ENCODE measurements around the gene C1QTNF2. TPM values are rescaled to one million over a fixed set of nuclear protein-coding genes. Genes with fewer than 3 reads are reported as not detected.

C1QTNF2 gene
- total and polyA plus RNA-seq, 7 donors = 0.08 to 1.8 (median 0.35) TPM

DNA sequence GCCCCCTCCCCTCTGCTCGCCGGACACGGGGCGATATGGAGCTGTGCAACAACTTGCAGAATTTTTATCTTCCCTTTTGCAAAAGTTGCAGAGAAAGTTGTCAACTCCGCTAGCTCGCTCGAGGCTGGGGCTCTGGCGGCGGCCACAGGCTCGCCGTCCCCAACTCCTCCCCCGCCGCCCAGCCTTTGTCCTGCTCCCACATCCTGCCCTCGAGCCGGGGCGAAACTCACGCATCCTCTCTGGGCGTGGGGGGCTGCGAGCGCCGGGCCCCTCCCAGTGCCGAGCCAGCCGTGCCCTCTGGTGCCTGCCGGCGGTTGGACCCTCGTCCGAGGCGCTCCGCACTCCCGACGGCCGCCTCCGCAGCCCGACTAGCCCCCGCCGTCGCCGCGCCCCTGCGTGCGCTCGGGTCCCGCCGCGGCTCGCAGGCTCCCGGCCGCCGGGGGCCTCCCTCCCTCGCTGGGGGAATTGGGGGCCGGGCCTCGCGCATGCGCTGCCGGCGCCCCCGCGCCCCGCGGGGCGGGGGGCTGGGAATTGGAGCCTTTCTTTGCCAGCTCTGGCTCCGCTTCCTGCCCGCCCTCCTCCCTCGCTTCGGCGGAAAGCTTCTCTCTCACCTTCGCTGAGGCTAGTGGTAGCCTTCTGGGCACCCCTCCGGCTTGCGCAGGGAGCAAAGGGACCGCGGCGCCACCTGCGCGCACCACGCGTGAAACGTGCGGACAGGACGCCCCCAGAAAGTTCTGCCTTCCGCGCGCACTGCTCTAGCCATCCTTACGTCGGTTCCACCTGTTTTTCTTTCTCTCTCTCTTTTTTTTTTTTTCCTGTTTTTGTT is 58.1 kb downstream of the C1QTNF2 start, which contains the start of gene CCNJL:
CCNJL (minus strand) TSS at position 431 of the 826 bp plus-strand sequence. CDS start 641 bp downstream, outside the sequence.
- Histone ChIP-seq H3K9me3 (no peaks in the 10 kb centered on the region), H3K4me1 (no peaks in the 10 kb centered on the region), H3K36me3 (ENCODE audit: insufficient read depth in 1 of 2, low read depth in 1 of 2) (no peaks in the 10 kb centered on the region), H3K27me3 (ENCODE audit: insufficient read depth in 3 of 3, low read length in 2 of 3) (peaks cover 0 to 36% (median 10%) of the 10 kb centered on the region in 3 donors), H3K4me3 (peak within 1 kb of the TSS; percentile 70), H3K27ac (no peak within 1 kb of the TSS)
- 0 to 1% (median 1%) methylated on average over 64 to 84 of the region's 84 CpGs for WGBS, 3 donors
- ATAC-seq (peak; percentile 15 to 65 (median 38)), DNase-seq (peak; percentile 39 to 66)
- TF ChIP-seq, protein P1, sequence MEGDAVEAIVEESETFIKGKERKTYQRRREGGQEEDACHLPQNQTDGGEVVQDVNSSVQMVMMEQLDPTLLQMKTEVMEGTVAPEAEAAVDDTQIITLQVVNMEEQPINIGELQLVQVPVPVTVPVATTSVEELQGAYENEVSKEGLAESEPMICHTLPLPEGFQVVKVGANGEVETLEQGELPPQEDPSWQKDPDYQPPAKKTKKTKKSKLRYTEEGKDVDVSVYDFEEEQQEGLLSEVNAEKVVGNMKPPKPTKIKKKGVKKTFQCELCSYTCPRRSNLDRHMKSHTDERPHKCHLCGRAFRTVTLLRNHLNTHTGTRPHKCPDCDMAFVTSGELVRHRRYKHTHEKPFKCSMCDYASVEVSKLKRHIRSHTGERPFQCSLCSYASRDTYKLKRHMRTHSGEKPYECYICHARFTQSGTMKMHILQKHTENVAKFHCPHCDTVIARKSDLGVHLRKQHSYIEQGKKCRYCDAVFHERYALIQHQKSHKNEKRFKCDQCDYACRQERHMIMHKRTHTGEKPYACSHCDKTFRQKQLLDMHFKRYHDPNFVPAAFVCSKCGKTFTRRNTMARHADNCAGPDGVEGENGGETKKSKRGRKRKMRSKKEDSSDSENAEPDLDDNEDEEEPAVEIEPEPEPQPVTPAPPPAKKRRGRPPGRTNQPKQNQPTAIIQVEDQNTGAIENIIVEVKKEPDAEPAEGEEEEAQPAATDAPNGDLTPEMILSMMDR (IDR thresholded peaks at IDR 0.05) = no peak
- intact Hi-C loops (cut with DNase I) = no loop called here

- WGBS, 3 donors = 5 to 6% (median 6%) methylated on average over 36 to 45 of the region's 45 CpGs
- H3K27ac ChIP-seq = no peak overlapping the region
- intact Hi-C loops (cut with DNase I) = no loop called here
- ATAC-seq (peak; percentile 27 to 60 (median 46)), DNase-seq (peak in 1 of 2 donors; percentile 55)
- no peaks in the 10 kb centered on the region for H3K36me3 ChIP-seq (ENCODE audit: insufficient read depth in 1 of 2, low read depth in 1 of 2)
- no peaks in the 10 kb centered on the region for H3K9me3 ChIP-seq
- no peaks in the 10 kb centered on the region for H3K4me1 ChIP-seq
- peak overlapping the region; percentile 70 for H3K4me3 ChIP-seq
- H3K27me3 ChIP-seq (ENCODE audit: insufficient read depth in 3 of 3, low read length in 2 of 3) = peaks cover 0 to 36% (median 10%) of the 10 kb centered on the region in 3 donors
- TF ChIP-seq, protein P1 (IDR thresholded peaks at IDR 0.05) = no peak
These were observed 58.8 kb downstream of the C1QTNF2 start for GRCh38 chr5:160311491-160312133.

- H3K4me3 ChIP-seq = no peak overlapping the region
- no peak for DNase-seq
- no peaks in the 10 kb centered on the region for H3K36me3 ChIP-seq (ENCODE audit: insufficient read depth in 1 of 2, low read depth in 1 of 2)
- H3K27me3 ChIP-seq (ENCODE audit: insufficient read depth in 3 of 3, low read length in 2 of 3) = peaks cover 0 to 36% (median 10%) of the 10 kb centered on the region in 3 donors
- no peaks in the 10 kb centered on the region for H3K4me1 ChIP-seq
- intact Hi-C loops (cut with DNase I) = no loop called here
- 87 to 89% (median 89%) methylated on average over 4 of the region's 4 CpGs for WGBS, 3 donors
- TF ChIP-seq, protein P1 (IDR thresholded peaks at IDR 0.05) = no peak
- ATAC-seq = no peak
- H3K9me3 ChIP-seq = no peaks in the 10 kb centered on the region
- H3K27ac ChIP-seq = no peak overlapping the region
These were observed 59.7 kb downstream of the C1QTNF2 start for GRCh38 chr5:160310552-160311295.

- no peaks in the 10 kb centered on the region for H3K4me1 ChIP-seq
- H3K27ac ChIP-seq = no peak overlapping the region
- H3K4me3 ChIP-seq = no peak overlapping the region
- TF ChIP-seq, protein P1 (IDR thresholded peaks at IDR 0.05) = no peak
- no peak for ATAC-seq
- no peaks in the 10 kb centered on the region for H3K9me3 ChIP-seq
- DNase-seq = no peak
- H3K36me3 ChIP-seq (ENCODE audit: insufficient read depth in 1 of 2, low read depth in 1 of 2) = no peaks in the 10 kb centered on the region
- WGBS, 3 donors = 65 to 71% (median 67%) methylated on average over 4 of the region's 4 CpGs
- peaks cover 0 to 36% (median 10%) of the 10 kb centered on the region in 3 donors for H3K27me3 ChIP-seq (ENCODE audit: insufficient read depth in 3 of 3, low read length in 2 of 3)
- intact Hi-C loops (cut with DNase I) = no loop called here
These were observed 60.3 kb downstream of the C1QTNF2 start for GRCh38 chr5:160310140-160310539.

All from psoas muscle (tissue), 8 donors.